ENCODE measurements around the gene CCDC82.

The CCDC82 gene

GRCh38 chr11:96328395-96329010 lies 61.2 kb downstream of the CCDC82 start:
- DNase-seq: no peak

DNA sequence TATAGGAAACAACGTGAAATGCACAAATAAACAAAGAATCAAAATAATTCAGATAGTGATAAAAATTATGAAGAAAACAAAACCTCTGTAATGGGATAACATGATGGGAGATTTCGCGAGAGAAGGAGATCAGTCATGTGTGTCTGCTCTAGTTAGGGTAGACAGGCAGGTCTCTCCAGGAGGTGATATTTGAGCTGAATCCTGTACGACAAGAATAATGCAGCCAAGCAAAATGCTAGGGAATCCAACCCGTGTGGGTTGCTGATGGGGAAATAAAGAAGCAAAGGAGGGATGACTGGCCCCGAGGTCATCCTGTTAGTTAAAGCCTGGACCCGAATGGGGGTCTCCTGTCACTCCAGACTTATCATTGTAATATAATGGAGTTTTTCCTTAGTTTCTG lies 62.8 kb downstream of the CCDC82 start:
- DNase-seq: no peak

DNA sequence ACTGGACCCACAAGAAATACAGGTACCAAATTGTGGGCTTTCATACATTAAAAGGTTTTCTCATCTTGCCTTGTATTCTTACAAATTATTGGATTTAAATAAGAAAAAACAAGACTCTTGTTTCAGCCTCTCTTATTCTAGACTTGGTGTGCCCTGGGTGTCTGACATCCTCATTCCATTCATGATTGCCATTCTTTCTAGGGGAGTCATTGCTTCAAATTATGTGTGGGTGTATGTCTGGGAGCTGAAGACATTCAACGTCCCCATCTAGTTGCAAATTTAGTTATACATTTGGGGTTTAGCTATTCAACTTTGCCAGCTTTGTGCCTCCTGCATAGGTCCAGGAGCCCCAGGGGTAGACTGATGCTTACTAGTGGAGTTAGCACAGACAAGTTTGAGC lies 64.8 kb downstream of the CCDC82 start:
- no peak for DNase-seq

DNA sequence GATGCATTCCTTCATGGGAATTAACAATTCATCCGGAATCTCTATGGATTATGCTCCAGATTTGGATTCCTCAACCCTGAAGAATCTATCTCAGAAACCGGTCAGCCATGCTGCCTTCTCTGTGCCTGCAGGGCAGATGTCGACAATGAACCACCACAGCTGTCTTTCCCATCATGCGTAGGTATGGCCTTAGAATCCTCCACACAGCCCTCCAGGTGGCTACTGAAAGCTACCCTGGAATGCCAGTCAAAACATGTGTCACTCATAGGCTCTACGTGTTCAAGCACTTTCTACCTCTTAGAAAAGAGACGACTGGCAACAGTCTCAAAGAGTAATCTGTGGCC lies 66.1 kb downstream of the CCDC82 start:
- DNase-seq: no peak

DNA sequence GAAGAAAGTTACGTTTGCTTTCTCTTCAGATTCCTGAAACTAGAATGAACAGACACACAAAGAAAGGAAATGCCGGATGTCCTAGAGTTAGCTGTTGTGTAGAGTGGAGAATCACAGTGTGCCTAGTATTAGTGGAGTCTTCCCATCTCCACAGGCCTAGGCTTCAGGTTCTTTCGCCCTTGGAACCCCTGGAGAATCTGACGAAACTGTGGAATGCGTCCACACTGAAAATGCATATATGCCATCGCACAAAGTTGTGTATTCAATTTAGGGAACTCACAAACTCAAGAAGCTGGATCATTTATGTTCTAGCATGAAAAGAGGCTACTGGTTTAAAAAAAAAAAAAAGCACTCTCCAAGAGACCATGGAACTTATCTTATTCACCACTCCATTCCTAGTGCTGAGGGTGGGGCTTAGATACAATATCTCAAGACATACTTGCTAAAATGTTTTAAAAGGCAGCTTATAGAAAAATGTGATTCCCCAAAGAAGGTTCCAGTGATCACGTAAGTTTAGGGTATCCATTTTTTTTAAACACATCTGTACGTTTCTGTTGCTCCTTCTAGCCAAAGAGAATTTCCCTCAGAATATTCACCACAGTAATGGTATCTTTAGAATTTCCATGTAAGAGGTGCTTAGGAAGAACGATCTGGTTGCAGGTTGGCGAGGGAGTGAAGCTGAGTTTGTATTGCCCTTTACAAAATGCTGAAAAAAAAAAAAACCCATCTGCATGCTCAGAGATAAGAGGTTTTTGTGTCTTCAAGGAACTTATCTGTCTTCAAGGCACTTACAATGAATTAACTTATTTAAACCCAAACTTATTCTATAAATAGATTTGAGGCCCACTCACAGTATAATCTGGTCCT lies 66.7 kb downstream of the CCDC82 start:
- no peak for DNase-seq

GRCh38 chr11:96321091-96321490 lies 68.6 kb downstream of the CCDC82 start:
- no peak for DNase-seq

DNA sequence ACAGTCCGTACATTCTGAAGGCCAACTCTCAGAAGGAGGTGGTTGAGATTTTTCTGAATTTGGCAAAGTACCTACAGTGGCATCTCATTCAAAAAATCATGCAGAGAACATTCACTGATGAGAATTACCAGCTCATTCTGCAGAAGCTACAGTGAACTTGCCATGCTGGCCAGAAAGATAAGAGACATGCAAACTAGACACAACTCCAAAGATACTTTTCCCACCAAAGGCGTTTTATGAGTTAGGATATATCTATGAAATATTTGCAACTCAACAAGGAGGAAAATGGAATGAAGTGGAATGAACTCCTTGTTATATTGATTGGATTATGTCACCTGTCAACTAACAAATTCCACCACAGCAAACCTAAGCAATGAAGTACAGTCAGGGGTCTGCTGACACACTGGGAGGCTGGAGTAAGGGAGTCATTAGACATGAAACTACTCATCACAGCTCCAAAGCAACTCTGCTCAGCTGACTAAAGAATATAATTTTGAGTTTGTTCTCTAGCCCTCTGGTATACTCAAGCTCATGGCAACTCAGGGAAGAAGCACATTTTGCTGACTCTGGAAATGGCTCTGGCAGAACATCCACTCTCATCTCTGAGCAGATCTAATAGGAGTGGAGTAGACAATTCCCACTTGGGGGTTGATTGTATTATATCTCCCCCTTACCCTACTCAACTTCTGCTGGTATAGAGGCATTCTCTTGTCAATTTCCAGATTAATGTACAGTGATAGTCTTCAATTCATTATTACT lies 69.6 kb downstream of the CCDC82 start:
- DNase-seq: no peak

GRCh38 chr11:96318850-96319249 lies 70.9 kb downstream of the CCDC82 start:
- no peak for DNase-seq

GRCh38 chr11:96318399-96318798 lies 71.3 kb downstream of the CCDC82 start:
- DNase-seq: no peak

DNA sequence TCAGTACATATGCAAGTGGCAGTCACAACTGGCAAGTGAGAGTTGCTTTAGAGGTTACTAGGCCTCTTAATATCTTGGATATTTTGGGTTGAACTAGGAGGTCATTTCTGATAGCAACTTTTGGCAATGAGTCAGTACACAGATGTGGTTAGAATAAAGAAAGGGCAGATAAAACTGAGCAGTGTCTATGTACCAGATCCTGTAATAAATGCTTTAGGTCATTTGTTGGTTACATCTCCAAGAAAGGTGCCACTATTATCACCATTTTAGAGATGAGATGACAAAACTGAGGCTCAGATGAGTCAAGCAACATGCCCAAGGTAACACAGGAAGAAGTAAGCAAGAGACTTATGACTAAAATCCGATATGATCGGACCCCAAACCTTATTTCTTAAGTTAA lies 71.7 kb downstream of the CCDC82 start:
- DNase-seq: peak; percentile 81

- DNase-seq: no peak
These were observed 72.1 kb downstream of the CCDC82 start for GRCh38 chr11:96317571-96317970.

DNA sequence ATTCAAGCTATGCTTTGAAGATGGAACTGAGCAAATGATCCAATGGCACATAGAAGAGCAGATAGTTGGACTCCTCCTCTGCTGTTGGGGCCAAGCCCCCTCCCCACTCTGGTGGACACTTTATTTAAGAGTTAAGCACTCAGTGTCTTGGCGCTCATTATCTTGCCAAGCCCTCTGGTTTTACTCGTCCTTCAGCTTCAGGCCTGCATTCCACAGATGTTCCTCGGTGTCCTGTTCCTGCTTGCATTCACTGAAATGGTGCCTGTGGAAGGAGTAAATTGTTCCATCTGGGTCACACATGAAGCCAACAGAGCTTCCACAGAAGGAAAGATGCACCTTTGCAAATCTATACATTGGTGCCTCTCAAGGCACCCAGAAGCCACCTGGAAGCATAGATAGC lies 72.8 kb downstream of the CCDC82 start:
- DNase-seq: no peak

DNA sequence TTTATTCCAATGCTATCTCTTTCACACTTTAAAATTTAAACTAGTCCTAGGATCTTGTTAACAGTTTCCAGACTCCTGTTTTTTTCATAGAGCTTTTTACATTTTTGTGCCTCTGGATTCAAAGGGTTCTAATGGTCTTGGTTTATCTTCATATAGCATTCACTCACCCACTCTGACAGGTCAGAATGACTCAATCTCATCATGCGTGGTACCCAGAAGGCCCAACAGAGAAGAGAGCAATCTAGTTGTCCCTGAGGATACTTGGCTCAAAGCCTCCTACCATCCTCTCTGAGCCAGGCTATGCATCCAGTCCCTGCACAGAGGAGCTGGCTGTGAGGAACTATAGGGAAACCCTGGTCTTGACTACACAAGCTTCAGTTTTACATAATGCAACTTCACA lies 74.2 kb downstream of the CCDC82 start:
- DNase-seq: no peak

DNA sequence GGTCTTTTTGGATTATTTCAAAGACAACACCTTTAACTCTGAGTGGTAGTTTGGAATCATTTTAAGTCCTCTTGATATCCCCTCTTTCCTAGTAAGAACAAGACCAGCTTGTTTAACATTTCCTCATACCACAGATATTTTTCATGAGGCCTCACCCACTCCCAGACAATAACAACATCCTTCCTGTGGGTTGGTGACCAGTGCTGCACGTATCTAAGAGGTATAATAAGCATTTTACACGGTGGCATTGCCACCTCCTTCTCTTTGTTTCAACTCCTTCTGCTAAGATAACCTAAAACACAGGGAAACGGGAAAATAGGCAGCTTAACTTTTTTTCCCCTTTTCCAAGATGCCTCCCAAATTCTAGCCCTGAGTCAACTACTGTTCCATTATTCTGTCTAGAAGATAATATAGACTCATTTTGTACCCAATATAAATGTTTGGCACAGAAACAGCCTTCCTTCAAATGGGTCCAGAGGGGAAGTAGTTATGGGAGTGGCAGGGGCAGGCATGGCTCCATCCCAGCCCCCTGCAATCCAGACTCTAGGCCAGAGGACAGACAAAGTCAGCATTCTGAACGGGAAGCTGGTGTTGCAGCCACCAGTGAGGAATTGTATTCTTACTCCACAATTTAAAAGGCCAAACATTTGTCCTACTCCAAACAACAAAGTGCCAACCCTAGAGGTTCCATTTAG lies 75.2 kb downstream of the CCDC82 start:
- DNase-seq: no peak

- no peak for DNase-seq
These were observed 76.5 kb downstream of the CCDC82 start for GRCh38 chr11:96313163-96313562.

GRCh38 chr11:96311120-96311568 lies 78.6 kb downstream of the CCDC82 start:
- DNase-seq: no peak

GRCh38 chr11:96310236-96310635 lies 79.5 kb downstream of the CCDC82 start:
- no peak for DNase-seq

DNA sequence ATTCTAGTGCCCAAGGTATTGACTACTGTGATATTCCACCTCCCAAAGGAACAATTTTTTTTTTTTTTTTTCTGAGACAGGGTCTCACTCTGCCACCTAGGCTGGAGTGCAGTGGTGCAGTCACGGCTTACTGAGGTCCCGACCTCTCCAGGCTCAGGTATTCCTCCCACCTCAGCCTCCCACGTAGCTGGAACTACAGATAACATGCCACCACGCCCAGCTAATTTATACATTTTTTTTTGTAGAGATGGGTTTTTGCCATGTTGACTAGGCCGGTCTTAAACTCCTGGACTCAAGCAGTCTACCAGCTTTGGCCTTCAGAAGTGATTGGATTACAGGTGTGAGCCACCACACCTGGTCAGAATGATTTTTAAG lies 80.1 kb downstream of the CCDC82 start:
- DNase-seq: no peak

DNA sequence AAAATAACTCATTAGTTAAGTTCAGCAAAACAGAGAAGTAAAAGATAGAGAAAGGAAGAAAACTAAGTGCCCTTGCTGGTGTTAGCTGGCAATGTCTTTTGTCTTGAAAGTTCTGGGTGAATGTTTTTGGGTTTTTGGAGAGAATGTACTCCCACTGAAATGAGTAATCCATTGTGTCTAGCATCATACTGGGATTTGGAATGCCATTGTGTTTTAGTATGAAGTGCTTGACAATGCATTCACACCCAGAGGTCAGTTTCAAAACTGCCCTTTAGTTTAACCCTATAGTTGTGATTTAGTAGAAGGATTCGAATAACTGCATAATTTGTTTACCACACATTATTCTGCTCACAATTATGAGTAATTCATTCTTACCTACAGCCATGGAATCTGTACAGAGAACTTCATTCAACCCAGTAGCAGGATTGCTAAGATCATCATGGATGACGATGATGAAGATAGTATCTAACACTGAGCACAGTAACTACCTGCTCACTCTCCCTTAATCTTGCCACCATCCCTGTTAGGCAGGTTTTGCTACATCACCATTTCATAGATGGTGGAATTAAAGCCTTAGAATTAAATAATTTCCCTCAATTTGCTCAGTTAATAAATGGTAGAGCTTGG lies 80.6 kb downstream of the CCDC82 start:
- no peak for DNase-seq

- DNase-seq: no peak
These were observed 82.0 kb downstream of the CCDC82 start for GRCh38 chr11:96307776-96308140.

GRCh38 chr11:96306933-96307775 lies 82.6 kb downstream of the CCDC82 start:
- DNase-seq: no peak

GRCh38 chr11:96306600-96306932 lies 83.1 kb downstream of the CCDC82 start:
- DNase-seq: no peak
